ENCODE results near the gene ING1. TPM values are rescaled to one million over a fixed set of nuclear protein-coding genes. Genes with fewer than 3 reads are reported as not detected.

ING1 gene
- total and polyA plus RNA-seq, 2 donors from 2014 or later = 7.8 to 12.4 TPM

GRCh38 chr13:110726726-110727125 is 13.2 kb downstream of the ING1 start:
- intact Hi-C loops (cut with DNase I) = loop anchor here (10.0 kb wide), 1 partner anchor 68 kb away; no protein-coding TSS in a partner anchor

GRCh38 chr13:110731072-110731471 is 17.6 kb downstream of the ING1 start:
- Histone ChIP-seq H3K9me3 (ENCODE audit: control insufficient read depth in 2 of 3, insufficient read depth in 1 of 3, low read length in 3 of 3) (no peaks in the 10 kb centered on the region), H3K36me3 (ENCODE audit: control insufficient read depth in 2 of 3, insufficient read depth in 3 of 3, low read length in 3 of 3) (no peaks in the 10 kb centered on the region), H3K9ac (ENCODE audit: low read length in 3 of 3) (no peak overlapping the region), H3K4me3 (ENCODE audit: low read length in 3 of 3) (no peak overlapping the region), H3K27me3 (ENCODE audit: control insufficient read depth, insufficient read depth, low read length) (no peaks in the 10 kb centered on the region), H3K4me1 (ENCODE audit: control insufficient read depth in 2 of 3, insufficient read depth in 2 of 3, low read depth in 1 of 3, low read length in 3 of 3) (no peaks in the 10 kb centered on the region), H3K27ac (ENCODE audit: low read depth in 2 of 2, low read length in 2 of 2) (no peak overlapping the region)
- no peak for FAIRE-seq
- TF ChIP-seq CTCF (IDR thresholded peaks at IDR 0.05; ENCODE audit: borderline replicate concordance, extremely low read depth, insufficient read depth) = no peak
- no peak for DNase-seq
- intact Hi-C loops (cut with DNase I) = no loop called here

More at GRCh38 chr13:110726726-110727125, 13.2 kb downstream of the ING1 start:
- no peaks in the 10 kb centered on the region for H3K9me3 ChIP-seq (ENCODE audit: control insufficient read depth in 2 of 3, insufficient read depth in 1 of 3, low read length in 3 of 3)
- no peak for TF ChIP-seq CTCF (IDR thresholded peaks at IDR 0.05; ENCODE audit: borderline replicate concordance, extremely low read depth, insufficient read depth)
- H3K27me3 ChIP-seq (ENCODE audit: control insufficient read depth, insufficient read depth, low read length) = no peaks in the 10 kb centered on the region
- no peak overlapping the region for H3K9ac ChIP-seq (ENCODE audit: low read length in 3 of 3)
- H3K4me3 ChIP-seq (ENCODE audit: low read length in 3 of 3) = no peak overlapping the region
- no peaks in the 10 kb centered on the region for H3K36me3 ChIP-seq (ENCODE audit: control insufficient read depth in 2 of 3, insufficient read depth in 3 of 3, low read length in 3 of 3)
- H3K27ac ChIP-seq (ENCODE audit: low read depth in 2 of 2, low read length in 2 of 2) = no peak overlapping the region
- H3K4me1 ChIP-seq (ENCODE audit: control insufficient read depth in 2 of 3, insufficient read depth in 2 of 3, low read depth in 1 of 3, low read length in 3 of 3) = no peaks in the 10 kb centered on the region
- no peak for FAIRE-seq
- no peak for DNase-seq

- no peak overlapping the region for H3K9ac ChIP-seq (ENCODE audit: low read length in 3 of 3)
- FAIRE-seq (no peak), DNase-seq (no peak)
- H3K4me1 ChIP-seq (ENCODE audit: control insufficient read depth in 2 of 3, insufficient read depth in 2 of 3, low read depth in 1 of 3, low read length in 3 of 3) = no peaks in the 10 kb centered on the region
- intact Hi-C loops (cut with DNase I) = no loop called here
- H3K27me3 ChIP-seq (ENCODE audit: control insufficient read depth, insufficient read depth, low read length) = no peaks in the 10 kb centered on the region
- H3K36me3 ChIP-seq (ENCODE audit: control insufficient read depth in 2 of 3, insufficient read depth in 3 of 3, low read length in 3 of 3) = no peaks in the 10 kb centered on the region
- no peak overlapping the region for H3K4me3 ChIP-seq (ENCODE audit: low read length in 3 of 3)
- no peak for TF ChIP-seq CTCF (IDR thresholded peaks at IDR 0.05; ENCODE audit: borderline replicate concordance, extremely low read depth, insufficient read depth)
- no peak overlapping the region for H3K27ac ChIP-seq (ENCODE audit: low read depth in 2 of 2, low read length in 2 of 2)
- no peaks in the 10 kb centered on the region for H3K9me3 ChIP-seq (ENCODE audit: control insufficient read depth in 2 of 3, insufficient read depth in 1 of 3, low read length in 3 of 3)
Measured at GRCh38 chr13:110734561-110734960, 21.1 kb downstream of the ING1 start.

GRCh38 chr13:110737555-110737954 is 24.1 kb downstream of the ING1 start:
- Histone ChIP-seq H3K9ac (ENCODE audit: low read length in 3 of 3) (no peak overlapping the region), H3K4me3 (ENCODE audit: low read length in 3 of 3) (no peak overlapping the region), H3K9me3 (ENCODE audit: control insufficient read depth in 2 of 3, insufficient read depth in 1 of 3, low read length in 3 of 3) (no peaks in the 10 kb centered on the region), H3K27me3 (ENCODE audit: control insufficient read depth, insufficient read depth, low read length) (no peaks in the 10 kb centered on the region), H3K27ac (ENCODE audit: low read depth in 2 of 2, low read length in 2 of 2) (no peak overlapping the region), H3K36me3 (ENCODE audit: control insufficient read depth in 2 of 3, insufficient read depth in 3 of 3, low read length in 3 of 3) (no peaks in the 10 kb centered on the region), H3K4me1 (ENCODE audit: control insufficient read depth in 2 of 3, insufficient read depth in 2 of 3, low read depth in 1 of 3, low read length in 3 of 3) (no peaks in the 10 kb centered on the region)
- intact Hi-C loops (cut with DNase I) = no loop called here
- DNase-seq (no peak), FAIRE-seq (no peak)
- no peak for TF ChIP-seq CTCF (IDR thresholded peaks at IDR 0.05; ENCODE audit: borderline replicate concordance, extremely low read depth, insufficient read depth)
